Left lung (tissue), 10 donors: ENCODE data around the gene EHD3. TPM values are rescaled to one million over a fixed set of nuclear protein-coding genes. Genes with fewer than 3 reads are reported as not detected.

Source experiments
- ATAC-seq: fragments of 200-7000 bp; cut with Tn5 transposase; one replicate; pipeline ENCODE4 v1.9.1; 2020; ENCODE audit warnings: moderate library complexity
- DNase-seq, 4 donors: peaks; one replicate each; pipeline ENCODE4 v3.0.0-alpha.2; 2013 to 2020
- H3K27ac ChIP-seq, 2 donors: fragments of 200-600 bp; sonication (generic) in 1 of 2; one replicate each; pipeline versions ENCODE4 v1.5.0 to v1.8.0; 2020 to 2021
- H3K27me3 ChIP-seq, 2 donors: fragments of 200-600 bp; sonication (generic) in 1 of 2; one replicate each; pipeline versions ENCODE4 v1.5.0 to v1.8.0; 2020 to 2021
- H3K36me3 ChIP-seq, 2 donors: fragments of 200-600 bp; sonication (generic) in 1 of 2; one replicate each; pipeline versions ENCODE4 v1.5.0 to v1.8.0; 2020 to 2021
- H3K4me1 ChIP-seq, 2 donors: fragments of 200-600 bp; one replicate each; pipeline ENCODE4 v1.8.0; 2021
- H3K4me3 ChIP-seq, 2 donors: fragments of 200-600 bp; sonication (generic) in 1 of 2; one replicate each; pipeline versions ENCODE4 v1.5.0 to v1.8.0; 2020 to 2021; ENCODE audit warnings: mild to moderate bottlenecking in 1 of 2
- H3K9me3 ChIP-seq, 2 donors: fragments of 200-600 bp; sonication (generic) in 1 of 2; one replicate each; pipeline versions ENCODE4 v1.5.0 to v1.8.0; 2020 to 2021
- intact Hi-C, 2 donors: fragments of 100-400 bp; cut with DNase I; formaldehyde crosslinking; loops; one replicate each; pipeline versions ENCODE4 v1.11.2 to v1.14.2; 2022
- polyA plus RNA-seq, 6 donors: library from polyadenylated mRNA; unstranded; fragments of 120-200 nt; gene quantifications; one replicate each; pipeline ENCODE4 v1.2.1, GENCODE V29; 2013; ENCODE audit not compliant: insufficient read length in 6 of 6
- total RNA-seq, 2 donors: library from RNA; stranded (reverse); fragmentation: NEBNext Ultra II Directional; extraction: Animal tissue kit (Norgen Biotek cat#: 25700); gene quantifications; one replicate each; pipeline ENCODE4 v1.2.1, GENCODE V29; 2021
- TF ChIP-seq, protein P1 (sequence below), 2 donors: fragments of 200-600 bp; sonication (generic) in 1 of 2; IDR thresholded peaks; one replicate each; pipeline versions ENCODE4 v1.5.0 to v1.8.0; 2021; ENCODE audit warnings: antibody characterized with exemption in 2 of 2
- donor health status: DM: no; HTN: yes; CAD: no.
- donor health status: DM: no; HTN: no; CAD: no.

EHD3 gene
- total and polyA plus RNA-seq, 8 donors, result 6.8 to 12.1 (median 8.9) TPM

DNA sequence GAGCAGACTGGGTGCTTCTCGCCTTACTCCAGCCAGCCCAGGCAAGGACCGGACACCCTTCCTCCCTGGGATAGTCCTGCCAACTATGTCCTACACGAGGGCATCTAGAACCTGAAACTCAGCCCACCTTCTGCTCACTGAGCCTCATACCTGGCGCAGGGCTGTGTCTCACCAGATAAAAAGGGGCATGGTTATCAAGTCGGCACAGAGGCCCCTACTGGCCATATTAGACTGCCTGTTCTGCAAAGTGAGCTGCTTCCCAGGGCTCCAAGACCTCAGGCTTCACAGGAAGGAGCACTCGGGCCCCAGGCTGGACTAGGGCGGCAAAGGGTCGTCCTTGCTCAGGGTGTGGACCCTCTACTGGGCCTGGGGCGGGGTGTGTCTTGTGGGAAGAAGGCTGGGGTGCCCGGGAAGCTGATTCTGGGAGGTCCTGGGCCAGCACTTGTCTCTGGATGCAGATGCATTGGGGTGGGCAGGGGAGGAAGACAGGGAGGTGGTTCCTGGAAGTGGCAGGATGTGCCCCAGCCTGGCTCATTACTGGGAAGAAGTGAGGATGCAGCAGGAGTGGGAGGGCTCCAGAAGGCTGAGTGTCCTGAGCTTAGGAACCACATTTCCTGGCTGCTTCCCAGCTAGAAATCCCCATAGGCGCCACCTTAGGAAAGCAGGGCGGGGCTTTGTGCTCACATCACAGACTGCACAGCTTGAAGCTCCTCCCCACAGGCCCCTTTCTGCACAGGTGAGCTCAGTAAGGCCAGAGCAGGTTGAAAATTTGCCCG lies 19.6 kb downstream of the EHD3 start:
- no peaks in the 10 kb centered on the region for H3K9me3 ChIP-seq
- no peak for ATAC-seq
- intact Hi-C loops, result no loop called here

DNA sequence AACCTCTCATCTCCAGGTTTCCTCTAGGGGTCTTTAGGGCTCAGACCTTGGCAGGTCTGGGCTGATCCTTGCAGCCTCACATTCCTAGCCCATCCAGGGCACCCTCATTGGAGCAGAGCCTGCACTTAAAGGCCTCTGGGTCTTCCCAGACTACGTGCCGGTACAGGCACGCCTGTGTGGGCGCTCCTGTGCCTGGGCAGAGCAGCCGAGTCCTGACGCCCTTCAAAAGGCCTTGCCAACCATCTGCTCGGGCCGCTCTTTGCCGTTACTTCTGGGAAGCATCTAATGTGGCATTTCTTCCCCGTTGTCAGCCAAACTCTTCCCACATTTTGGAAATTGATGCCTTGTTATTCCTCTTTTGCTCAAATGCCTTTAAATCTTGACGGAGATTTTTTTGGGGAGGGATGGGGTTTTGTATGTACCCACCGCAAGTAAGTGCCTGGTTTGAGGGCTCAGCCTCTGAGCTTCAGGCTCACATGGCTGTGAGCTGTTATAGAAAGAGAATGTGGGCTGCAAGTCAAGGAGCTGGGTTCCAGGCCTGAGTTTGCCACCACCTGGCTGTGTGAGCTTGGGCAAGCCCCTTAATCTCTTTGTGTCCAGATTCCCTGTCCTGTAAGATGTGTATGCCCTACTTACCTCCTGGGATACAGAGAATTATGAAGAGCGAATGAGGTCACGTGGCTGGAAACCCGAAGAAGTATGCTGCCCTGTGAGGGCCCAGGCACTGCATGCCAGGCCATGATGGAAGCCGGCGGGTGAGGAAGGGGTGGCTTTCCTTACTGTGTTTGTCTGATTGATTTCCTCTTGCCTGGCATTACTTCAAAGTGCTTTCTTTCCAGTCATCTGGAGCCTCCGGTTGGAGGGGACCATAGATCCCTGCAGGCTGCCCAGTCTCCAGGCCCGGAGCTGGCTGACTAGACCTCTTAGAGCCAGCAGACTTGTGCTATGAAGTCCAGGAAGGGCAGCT lies 20.6 kb downstream of the EHD3 start:
- H3K27ac ChIP-seq, result no peak overlapping the region

More for the DNA sequence above, 19.6 kb downstream of the EHD3 start:
- Histone ChIP-seq H3K27me3 (no peaks in the 10 kb centered on the region), H3K4me1 (no peaks in the 10 kb centered on the region), H3K27ac (no peak overlapping the region), H3K36me3 (no peaks in the 10 kb centered on the region), H3K4me3 (no peak overlapping the region)
- TF ChIP-seq, protein P1, sequence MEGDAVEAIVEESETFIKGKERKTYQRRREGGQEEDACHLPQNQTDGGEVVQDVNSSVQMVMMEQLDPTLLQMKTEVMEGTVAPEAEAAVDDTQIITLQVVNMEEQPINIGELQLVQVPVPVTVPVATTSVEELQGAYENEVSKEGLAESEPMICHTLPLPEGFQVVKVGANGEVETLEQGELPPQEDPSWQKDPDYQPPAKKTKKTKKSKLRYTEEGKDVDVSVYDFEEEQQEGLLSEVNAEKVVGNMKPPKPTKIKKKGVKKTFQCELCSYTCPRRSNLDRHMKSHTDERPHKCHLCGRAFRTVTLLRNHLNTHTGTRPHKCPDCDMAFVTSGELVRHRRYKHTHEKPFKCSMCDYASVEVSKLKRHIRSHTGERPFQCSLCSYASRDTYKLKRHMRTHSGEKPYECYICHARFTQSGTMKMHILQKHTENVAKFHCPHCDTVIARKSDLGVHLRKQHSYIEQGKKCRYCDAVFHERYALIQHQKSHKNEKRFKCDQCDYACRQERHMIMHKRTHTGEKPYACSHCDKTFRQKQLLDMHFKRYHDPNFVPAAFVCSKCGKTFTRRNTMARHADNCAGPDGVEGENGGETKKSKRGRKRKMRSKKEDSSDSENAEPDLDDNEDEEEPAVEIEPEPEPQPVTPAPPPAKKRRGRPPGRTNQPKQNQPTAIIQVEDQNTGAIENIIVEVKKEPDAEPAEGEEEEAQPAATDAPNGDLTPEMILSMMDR (IDR thresholded peaks at IDR 0.05), result no peak
- DNase-seq, result no peak

DNA sequence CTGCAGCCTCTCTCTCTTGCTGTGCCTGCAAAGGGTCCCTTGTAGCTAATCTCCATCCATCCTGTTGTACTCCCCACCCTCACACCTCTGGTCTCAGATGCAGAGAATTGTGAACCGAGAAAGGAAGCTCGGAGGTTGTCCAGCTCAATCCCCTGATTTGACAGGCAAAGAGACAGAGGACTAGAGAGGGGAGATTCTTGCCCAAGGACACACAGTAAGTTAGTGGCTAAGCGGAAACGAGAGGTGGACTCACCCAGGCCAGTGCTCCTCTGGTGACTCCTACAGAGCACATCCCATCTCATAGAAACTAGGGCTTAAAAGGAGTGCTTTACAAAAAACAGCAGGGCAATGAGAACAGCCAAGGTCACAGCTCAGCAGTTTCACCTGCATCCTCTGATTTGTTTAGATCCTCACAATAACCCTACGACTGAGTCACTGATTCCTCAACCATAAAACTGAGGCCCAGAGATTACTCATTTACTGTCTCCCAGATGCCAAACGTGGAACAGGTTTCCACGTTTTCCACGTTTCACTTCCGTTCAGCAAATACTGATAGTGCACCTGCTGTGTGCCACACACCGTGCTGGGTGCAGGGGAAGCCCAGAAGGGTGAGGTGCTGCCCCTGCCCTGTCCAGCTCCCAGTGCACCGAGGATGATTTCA lies 22.1 kb downstream of the EHD3 start:
- Histone ChIP-seq H3K36me3 (no peaks in the 10 kb centered on the region), H3K27ac (no peak overlapping the region), H3K9me3 (no peaks in the 10 kb centered on the region), H3K4me1 (no peaks in the 10 kb centered on the region), H3K27me3 (no peaks in the 10 kb centered on the region), H3K4me3 (no peak overlapping the region)
- DNase-seq (no peak), ATAC-seq (no peak)
- TF ChIP-seq, protein P1 (IDR thresholded peaks at IDR 0.05), result no peak
- intact Hi-C loops, result no loop called here

More for the DNA sequence above, 20.6 kb downstream of the EHD3 start:
- Histone ChIP-seq H3K4me3 (no peak overlapping the region), H3K4me1 (no peaks in the 10 kb centered on the region), H3K36me3 (no peaks in the 10 kb centered on the region), H3K9me3 (no peaks in the 10 kb centered on the region), H3K27me3 (no peaks in the 10 kb centered on the region)
- no peak for DNase-seq
- no peak for ATAC-seq
- TF ChIP-seq, protein P1 (IDR thresholded peaks at IDR 0.05), result no peak
- intact Hi-C loops, result no loop called here

DNA sequence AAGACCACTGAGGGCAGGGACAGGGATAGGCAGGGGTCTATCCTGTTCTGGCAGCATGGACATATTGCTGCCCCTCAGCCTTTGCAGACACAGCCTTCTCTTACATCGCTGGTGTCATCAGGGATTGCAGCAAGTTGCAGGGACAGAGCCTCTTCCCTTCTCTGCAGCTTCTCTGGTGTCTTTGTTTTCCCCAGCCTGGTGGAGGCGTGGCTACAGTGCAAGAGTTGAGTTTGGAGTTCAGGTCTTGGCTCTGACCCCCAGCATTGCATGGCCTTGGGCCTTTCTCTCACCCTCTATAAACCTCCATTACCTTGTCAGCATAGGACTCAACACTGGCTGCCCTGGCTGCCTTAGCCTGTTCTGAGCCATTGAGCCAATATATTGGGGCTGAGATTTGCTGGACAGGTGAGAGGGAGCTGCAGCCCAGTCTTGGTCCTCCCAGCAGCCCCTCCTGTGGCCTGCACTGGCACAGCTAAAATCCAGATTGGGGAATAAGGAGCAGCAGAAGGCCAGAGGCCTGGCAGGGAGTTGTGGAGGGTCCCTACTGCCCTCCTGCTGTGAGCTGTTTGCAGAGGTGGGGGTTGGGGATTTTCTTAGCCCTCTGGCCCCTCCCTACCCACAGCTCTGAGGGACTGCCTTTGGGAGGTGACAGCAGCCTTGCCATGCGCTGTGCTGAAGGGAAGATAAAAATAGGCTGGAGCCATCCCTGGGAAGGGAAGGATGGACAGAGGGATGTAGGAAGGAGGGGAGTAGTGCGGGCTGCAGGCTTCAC lies 22.8 kb downstream of the EHD3 start:
- intact Hi-C loops, result no loop called here
- no peak overlapping the region for H3K27ac ChIP-seq
- H3K4me1 ChIP-seq, result no peaks in the 10 kb centered on the region
- H3K9me3 ChIP-seq, result no peaks in the 10 kb centered on the region
- ATAC-seq (no peak), DNase-seq (no peak)
- TF ChIP-seq, protein P1 (IDR thresholded peaks at IDR 0.05), result no peak
- H3K4me3 ChIP-seq, result no peak overlapping the region
- no peaks in the 10 kb centered on the region for H3K36me3 ChIP-seq
- H3K27me3 ChIP-seq, result no peaks in the 10 kb centered on the region
